Testis (tissue), 3 donors: ENCODE data around the gene ABCC8. TPM values are rescaled to one million over a fixed set of nuclear protein-coding genes. Genes with fewer than 3 reads are reported as not detected.

Experiments
- DNase-seq: peaks from one replicate; pipeline ENCODE4 v3.0.0-alpha.2; 2019
- H3K27ac ChIP-seq, 2 donors: fragments of 200-600 bp; sonication (generic); one replicate each; pipeline ENCODE4 v1.5.1; 2019
- H3K27me3 ChIP-seq: fragments of 200-600 bp; sonication (generic); one replicate; pipeline ENCODE4 v1.5.1; 2019
- H3K36me3 ChIP-seq: fragments of 200-600 bp; sonication (generic); one replicate; pipeline ENCODE4 v1.5.1; 2017; ENCODE audit warnings: low read depth; ENCODE audit errors: missing control alignments
- H3K4me1 ChIP-seq: fragments of 200-600 bp; sonication (generic); one replicate; pipeline ENCODE4 v1.5.1; 2019
- H3K4me3 ChIP-seq, 2 donors: fragments of 200-600 bp; sonication (generic); one replicate each; pipeline ENCODE4 v1.5.1; 2017 to 2019
- H3K9me3 ChIP-seq: fragments of 200-600 bp; sonication (generic); one replicate; pipeline ENCODE4 v1.5.1; 2017
- CTCF ChIP-seq, 3 experiments: fragments of 450-650 bp in 2 of 3; fragments of 200-600 bp in 1 of 3; sonication (generic) in 1 of 3; IDR thresholded peaks; one replicate each; pipeline ENCODE4 v1.5.1; 2016 to 2019; ENCODE audit warnings: antibody characterized with exemption in 3 of 3, mild to moderate bottlenecking in 2 of 3, moderate library complexity in 1 of 3
- POLR2A ChIP-seq: fragments of 450-650 bp; IDR thresholded peaks from one replicate; pipeline ENCODE4 v1.6.1; 2017; ENCODE audit warnings: antibody characterized with exemption, mild to moderate bottlenecking, moderate library complexity
- WGBS, 2 donors: methylation state at CpG; one replicate each; pipeline ENCODE4 v1.1.5; 2018; 5-methylcytosine and 5-hydroxymethylcytosine counted together
- intact Hi-C: fragments of 100-400 bp; cut with DNase I; formaldehyde crosslinking; loops from one replicate; pipeline ENCODE4 v1.15.1; 2023; ENCODE audit warnings: low total_unique reads
- polyA plus RNA-seq: library from polyadenylated mRNA; stranded (reverse); fragments of 350-450 nt; fragmentation: Illumina TruSeq; extraction: RNeasy Lipid Tissue Mini Kit (QIAGEN cat#74804); gene quantifications from one replicate; pipeline ENCODE4 v1.2.3, GENCODE V29; 2014; ENCODE audit warnings: low read depth, low replicate concordance; ENCODE audit not compliant: insufficient read depth
- total RNA-seq, 2 donors: library from RNA; depleted of rRNA; stranded (reverse); fragments of >200 nt; gene quantifications; one replicate each; pipeline ENCODE4 v1.2.3, GENCODE V29; 2016

The ABCC8 gene
- total and polyA plus RNA-seq, 3 donors from 2014 or later = 1.5 to 2.2 (median 2.0) TPM

GRCh38 chr11:17490938-17491337 lies 14.3 kb upstream of the ABCC8 start:
- Histone ChIP-seq H3K9me3 (no peaks in the 10 kb centered on the region), H3K27me3 (no peaks in the 10 kb centered on the region), H3K27ac (no peak overlapping the region), H3K4me1 (no peaks in the 10 kb centered on the region), H3K4me3 (no peak overlapping the region), H3K36me3 (no peaks in the 10 kb centered on the region)
- intact Hi-C loops = no loop called here
- DNase-seq = no peak
- WGBS, 2 donors = 82 to 90% methylated on average over 3 to 4 of the region's 4 CpGs
- TF ChIP-seq CTCF (IDR thresholded peaks at IDR 0.05) = no peak

GRCh38 chr11:17490232-17490631 lies 13.6 kb upstream of the ABCC8 start:
- intact Hi-C loops = no loop called here
- H3K9me3 ChIP-seq = no peaks in the 10 kb centered on the region

DNA sequence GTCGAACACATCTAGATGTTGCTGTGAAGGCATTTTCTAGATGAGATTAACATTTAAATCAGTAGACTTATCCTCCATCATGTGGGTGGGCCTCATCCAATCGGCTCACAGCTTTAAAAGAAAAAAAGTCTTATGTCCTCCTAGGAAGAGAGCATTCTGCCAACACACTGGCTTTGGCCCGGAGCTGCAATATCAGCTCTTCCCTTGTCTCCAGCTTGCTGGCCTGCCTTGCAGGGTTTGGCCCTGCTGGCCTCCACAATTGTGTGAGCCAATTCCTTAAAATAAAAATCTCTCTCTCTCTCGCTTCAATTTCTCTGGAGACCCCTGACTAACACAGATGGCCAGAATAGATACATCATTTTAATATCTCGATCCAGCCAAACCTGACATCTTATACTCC lies 13.1 kb upstream of the ABCC8 start:
- H3K4me3 ChIP-seq = no peak overlapping the region
- DNase-seq = no peak
- no peaks in the 10 kb centered on the region for H3K27me3 ChIP-seq
- no peak overlapping the region for H3K27ac ChIP-seq
- no peaks in the 10 kb centered on the region for H3K9me3 ChIP-seq
- TF ChIP-seq CTCF (IDR thresholded peaks at IDR 0.05) (no peak), POLR2A (no peak)
- H3K4me1 ChIP-seq = no peaks in the 10 kb centered on the region
- WGBS, 2 donors = 60 to 80% methylated on average over 5 of the region's 5 CpGs
- intact Hi-C loops = no loop called here
- H3K36me3 ChIP-seq = no peaks in the 10 kb centered on the region

More at GRCh38 chr11:17490232-17490631, 13.6 kb upstream of the ABCC8 start:
- TF ChIP-seq CTCF (IDR thresholded peaks at IDR 0.05) (no peak), POLR2A (no peak)
- Histone ChIP-seq H3K4me3 (no peak overlapping the region), H3K36me3 (no peaks in the 10 kb centered on the region), H3K4me1 (no peaks in the 10 kb centered on the region), H3K27ac (no peak overlapping the region), H3K27me3 (no peaks in the 10 kb centered on the region)
- no peak for DNase-seq
- WGBS, 2 donors = 91 to 93% methylated on average over 6 of the region's 6 CpGs

DNA sequence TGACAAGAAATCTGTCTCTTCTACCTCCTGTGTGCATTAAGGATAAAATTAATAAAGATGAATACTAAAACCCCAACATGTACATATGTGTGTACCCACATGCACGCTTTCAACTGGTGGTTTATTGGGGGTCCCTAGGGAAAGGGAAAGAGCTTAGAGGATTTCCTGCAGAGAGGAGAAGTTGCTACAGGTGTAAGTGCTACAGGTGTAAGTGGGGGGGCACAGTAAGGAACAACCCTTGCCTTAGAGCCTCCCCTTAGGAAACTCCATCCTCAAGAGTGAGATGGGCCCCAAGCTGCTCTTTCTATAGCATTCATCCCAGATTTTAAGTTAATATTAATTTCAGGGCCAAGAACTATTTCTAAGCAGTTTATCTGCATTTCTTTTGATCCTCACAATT lies 11.9 kb upstream of the ABCC8 start:
- no peak overlapping the region for H3K27ac ChIP-seq
- H3K27me3 ChIP-seq = no peaks in the 10 kb centered on the region
- intact Hi-C loops = no loop called here
- DNase-seq = no peak
- 88 to 94% methylated on average over 1 of the region's 1 CpG for WGBS, 2 donors
- TF ChIP-seq CTCF (IDR thresholded peaks at IDR 0.05) = no peak
- TF ChIP-seq POLR2A = no peak
- no peaks in the 10 kb centered on the region for H3K36me3 ChIP-seq
- no peaks in the 10 kb centered on the region for H3K4me1 ChIP-seq
- H3K9me3 ChIP-seq = no peaks in the 10 kb centered on the region
- H3K4me3 ChIP-seq = no peak overlapping the region

GRCh38 chr11:17486646-17487045 lies 10.0 kb upstream of the ABCC8 start:
- Histone ChIP-seq H3K4me1 (no peaks in the 10 kb centered on the region), H3K9me3 (no peaks in the 10 kb centered on the region), H3K36me3 (no peaks in the 10 kb centered on the region), H3K27me3 (no peaks in the 10 kb centered on the region), H3K4me3 (no peak overlapping the region), H3K27ac (no peak overlapping the region)
- 89% methylated on average over 5 of the region's 5 CpGs for WGBS, 2 donors
- no peak for DNase-seq
- TF ChIP-seq CTCF (IDR thresholded peaks at IDR 0.05) (no peak), POLR2A (no peak)
- intact Hi-C loops = no loop called here
